GM12874 (cell line): ENCODE results near the gene TBC1D21.

Source experiments
- CTCF ChIP-seq: IDR thresholded peaks from 2 replicates; pipeline ENCODE4 v1.5.1; 2011; ENCODE audit warnings: low read depth, mild to moderate bottlenecking, control low read depth, low read length, moderate library complexity; ENCODE audit not compliant: insufficient read depth

The TBC1D21 gene

GRCh38 chr15:73899197-73900094, 26.1 kb downstream of the TBC1D21 start:
- no peak for TF ChIP-seq CTCF

- TF ChIP-seq CTCF = no peak
Measured at GRCh38 chr15:73900095-73900712, 26.8 kb downstream of the TBC1D21 start.

- TF ChIP-seq CTCF = no peak
Measured at GRCh38 chr15:73901126-73901810, 27.9 kb downstream of the TBC1D21 start.

- TF ChIP-seq CTCF = no peak
Measured at GRCh38 chr15:73902121-73903020, 29.0 kb downstream of the TBC1D21 start.

- no peak for TF ChIP-seq CTCF
Measured at GRCh38 chr15:73904026-73904815, 30.9 kb downstream of the TBC1D21 start.

GRCh38 chr15:73905225-73905827, 32.0 kb downstream of the TBC1D21 start:
- TF ChIP-seq CTCF = no peak
